ENCODE measurements around the gene NNMT. TPM values are rescaled to one million over a fixed set of nuclear protein-coding genes. Genes with fewer than 3 reads are reported as not detected.

Gene NNMT
- total RNA-seq, 1 donor from 2014 or later: 21.6 TPM

- DNase-seq: no peak
Observed at GRCh38 chr11:114284914-114285313, 11.3 kb upstream of the NNMT start.

DNA sequence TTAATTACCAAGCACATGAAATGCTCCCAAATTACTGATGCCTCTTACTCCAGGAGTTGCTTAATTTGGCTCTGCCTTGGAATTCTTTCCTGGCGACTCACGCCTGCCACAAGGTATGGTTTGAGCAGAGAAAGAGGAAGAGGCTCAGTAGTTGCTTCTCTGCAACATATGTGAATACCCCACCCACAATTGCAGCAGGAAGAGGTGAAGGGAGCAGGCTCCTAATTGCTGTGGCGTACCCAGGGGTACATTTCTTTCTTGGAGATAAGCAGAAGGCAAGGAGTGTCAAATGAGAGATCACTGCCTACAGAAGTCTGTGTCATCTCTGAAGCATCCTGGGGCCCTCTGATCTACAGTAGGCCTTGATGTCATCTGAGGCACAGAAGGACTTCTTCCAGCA lies 10.6 kb upstream of the NNMT start:
- no peak for DNase-seq

DNA sequence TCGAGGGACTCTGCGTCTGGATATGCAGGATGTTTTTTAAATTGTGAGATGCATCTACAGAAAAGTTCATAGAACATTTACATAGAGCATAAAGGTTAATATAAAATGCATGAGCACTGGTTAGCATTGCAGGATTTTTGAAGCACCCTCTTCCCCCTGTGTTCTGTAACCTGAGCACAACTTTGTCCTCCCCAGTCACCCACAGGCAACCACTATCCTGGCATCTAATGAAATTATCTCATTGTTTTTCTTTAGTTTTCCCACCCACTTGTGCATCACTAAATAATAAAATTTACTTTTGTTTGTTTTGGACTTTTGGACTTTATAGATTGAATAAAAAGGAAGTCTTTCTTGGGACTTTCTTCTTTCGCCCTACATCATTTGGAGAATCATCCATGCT lies 10.0 kb upstream of the NNMT start:
- no peak for DNase-seq

GRCh38 chr11:114287154-114287553 lies 9.0 kb upstream of the NNMT start:
- DNase-seq: no peak

GRCh38 chr11:114288136-114288535 lies 8.1 kb upstream of the NNMT start:
- DNase-seq: no peak

DNA sequence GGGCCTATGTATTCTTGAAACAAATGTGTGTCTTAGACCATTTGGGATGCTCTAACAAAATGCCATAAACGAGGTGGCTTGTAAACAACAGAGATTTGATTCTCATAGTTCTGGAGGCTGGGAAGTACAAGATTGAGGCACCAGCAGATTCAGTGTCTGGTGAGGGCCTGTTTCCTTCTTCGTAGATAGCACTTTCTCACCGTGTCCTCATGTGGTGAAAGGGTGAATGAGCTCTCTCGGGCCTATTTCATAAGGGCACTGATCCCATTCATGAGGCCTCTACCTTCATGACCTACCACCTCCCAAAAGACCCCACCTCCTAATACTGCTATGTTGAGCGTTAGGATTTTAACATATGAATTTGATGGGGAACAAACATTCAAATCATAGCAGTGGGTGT lies 6.4 kb upstream of the NNMT start:
- DNase-seq: no peak

DNA sequence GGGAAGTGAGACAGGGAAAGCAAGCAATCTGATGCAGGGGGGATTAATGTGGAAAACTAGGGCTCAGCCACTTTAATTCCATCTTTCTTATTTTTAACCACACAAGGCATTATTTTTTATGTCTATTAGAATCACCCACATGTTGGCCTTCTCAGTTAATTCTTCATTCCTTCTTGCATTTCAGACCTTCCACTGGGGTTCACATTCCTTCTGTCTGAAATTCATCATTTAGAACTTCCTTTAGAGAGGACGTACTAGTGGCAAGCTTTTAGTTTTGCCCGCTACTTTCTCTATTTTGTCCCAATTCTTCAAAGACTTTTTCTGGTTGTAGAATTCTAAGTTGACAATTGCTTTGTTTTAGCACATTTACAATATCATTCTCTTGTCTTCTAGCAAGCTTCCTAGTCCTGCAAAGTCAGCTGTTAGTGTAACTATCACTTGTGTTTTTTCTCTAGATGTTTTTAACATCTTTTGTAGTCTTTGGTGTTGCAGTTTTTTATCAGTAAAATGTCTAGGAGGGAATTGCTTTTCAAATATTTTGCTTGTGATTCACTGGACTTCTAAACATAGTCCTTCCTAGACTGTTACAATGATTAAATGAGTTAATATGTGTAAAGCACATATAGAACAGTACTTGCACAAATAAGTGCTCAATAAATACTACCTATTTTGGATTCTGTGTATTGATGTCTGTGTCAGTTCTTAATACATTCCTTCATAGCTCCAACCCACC lies 5.5 kb upstream of the NNMT start:
- no peak for DNase-seq

DNA sequence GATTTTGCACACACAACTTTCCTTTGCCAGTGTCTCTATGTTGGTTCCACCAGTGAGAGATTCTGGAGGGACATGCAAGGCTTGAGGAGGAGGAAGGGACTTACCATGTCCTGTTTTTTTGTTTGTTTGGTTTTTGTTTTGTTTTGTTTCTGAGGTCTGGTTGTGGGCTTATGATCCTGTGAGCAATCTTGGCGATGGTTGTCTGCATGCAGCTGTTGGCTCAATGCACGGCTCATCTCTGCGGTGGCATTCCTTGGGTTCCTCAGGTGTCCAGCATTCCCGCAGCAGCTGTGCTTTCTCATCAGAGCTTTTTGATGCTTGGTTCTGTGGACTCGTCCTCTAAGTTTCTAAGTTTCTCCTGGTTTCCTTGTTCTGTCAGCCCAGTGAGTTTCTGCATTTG lies 4.8 kb upstream of the NNMT start:
- DNase-seq: peak; percentile 39

GRCh38 chr11:114291842-114292680 lies 4.1 kb upstream of the NNMT start:
- DNase-seq: no peak

DNA sequence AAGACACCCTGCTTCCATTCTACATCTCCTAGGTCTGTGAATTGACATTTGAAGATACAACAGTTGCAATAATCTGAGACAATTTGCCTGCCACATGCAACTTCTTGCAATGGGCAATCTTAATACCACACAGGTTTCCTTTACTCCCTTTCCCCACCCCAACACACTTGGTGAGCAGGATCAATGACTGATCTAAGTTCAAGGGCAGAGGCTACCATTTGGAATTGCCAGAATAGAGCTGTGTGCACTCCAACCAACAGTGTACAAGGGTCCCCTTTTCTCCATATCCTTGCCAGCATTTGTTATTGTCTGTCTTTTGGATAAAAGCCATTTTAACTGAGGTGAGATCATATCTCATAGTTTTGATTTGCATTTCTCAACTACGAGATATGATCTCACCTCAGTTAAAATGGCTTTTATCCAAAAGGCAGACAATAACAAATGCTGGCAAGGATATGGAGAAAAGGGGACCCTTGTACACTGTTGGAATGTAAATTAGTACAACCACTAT lies 2.9 kb upstream of the NNMT start:
- DNase-seq: no peak

DNA sequence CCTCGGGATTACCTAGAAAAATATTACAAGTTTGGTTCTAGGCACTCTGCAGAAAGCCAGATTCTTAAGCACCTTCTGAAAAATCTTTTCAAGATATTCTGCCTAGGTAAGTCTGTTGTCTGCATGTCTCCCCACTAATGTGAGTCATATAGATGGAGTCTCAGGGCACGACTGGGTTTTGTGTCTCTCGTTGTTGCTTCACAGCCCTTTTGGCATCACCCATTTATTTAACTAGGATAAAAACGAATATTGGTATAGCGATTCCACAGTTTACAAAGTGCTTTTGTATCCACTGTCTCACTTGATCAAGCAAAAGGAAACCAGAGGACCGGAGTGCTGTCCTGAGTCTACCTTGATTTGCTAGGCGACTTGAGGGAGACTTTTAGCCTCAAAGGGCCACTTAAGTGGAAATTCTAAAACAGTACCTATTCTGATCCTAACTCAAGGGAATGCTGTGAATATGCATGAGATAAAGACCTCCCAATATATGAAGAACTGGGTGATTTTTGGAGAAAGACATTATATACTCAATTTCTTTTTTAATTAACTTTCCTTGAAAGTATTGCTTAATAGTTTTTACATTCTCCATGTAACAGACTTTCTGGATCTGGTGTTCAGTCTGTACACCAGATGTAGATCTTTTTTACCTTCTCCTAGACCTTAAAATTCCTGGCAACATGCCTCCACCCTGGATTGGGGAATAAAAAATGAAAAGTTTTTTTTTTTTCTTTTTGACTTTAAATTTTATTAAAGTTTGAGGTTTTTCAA lies 590 bp downstream of the NNMT start:
- no peak for DNase-seq

- no peak for DNase-seq
Observed at GRCh38 chr11:114297806-114298709, 1.9 kb downstream of the NNMT start.

DNA sequence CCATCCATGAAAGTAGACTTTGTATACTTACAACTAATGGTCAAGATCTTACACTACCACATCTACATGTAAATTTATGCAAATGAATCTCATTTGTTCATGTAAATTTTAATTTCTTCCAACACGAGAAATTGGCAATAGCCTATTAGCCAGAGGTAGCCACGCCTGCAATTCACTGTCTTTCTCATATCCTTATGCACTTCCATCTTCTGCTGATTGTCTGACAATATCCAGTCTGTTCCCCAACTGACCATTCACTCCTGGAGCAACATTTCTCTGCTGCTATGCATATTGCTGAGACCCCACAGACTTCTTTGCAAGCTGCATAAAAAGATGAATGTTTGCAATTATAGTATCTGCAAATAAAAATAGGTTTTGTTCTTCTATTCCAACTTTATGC lies 2.5 kb downstream of the NNMT start:
- DNase-seq: no peak

GRCh38 chr11:114301088-114301487 lies 4.9 kb downstream of the NNMT start:
- no peak for DNase-seq

GRCh38 chr11:114301927-114302326 lies 5.7 kb downstream of the NNMT start:
- DNase-seq: no peak

- DNase-seq: no peak
Observed at GRCh38 chr11:114302663-114303062, 6.5 kb downstream of the NNMT start.

- DNase-seq: no peak
Observed at GRCh38 chr11:114304065-114304464, 7.9 kb downstream of the NNMT start.

DNA sequence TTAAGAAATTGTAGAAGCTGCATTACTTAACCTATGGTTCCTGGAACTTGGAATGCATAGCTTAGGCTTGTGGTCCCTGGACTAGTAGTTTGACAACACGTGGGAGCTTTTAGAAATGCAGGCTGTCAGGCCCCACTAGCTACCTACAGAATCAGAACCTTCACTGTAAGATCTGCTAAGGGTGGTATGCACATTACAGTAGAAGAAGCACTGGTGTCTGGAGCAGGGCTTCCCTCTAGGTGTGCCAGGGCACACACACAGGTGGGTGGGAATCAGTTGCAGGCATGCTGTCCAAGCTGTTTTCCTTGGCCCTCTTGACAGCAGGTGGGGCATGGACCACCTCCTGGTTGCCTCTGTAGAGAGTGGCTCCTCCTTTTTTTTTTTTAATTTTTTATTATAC lies 8.8 kb downstream of the NNMT start:
- no peak for DNase-seq

DNA sequence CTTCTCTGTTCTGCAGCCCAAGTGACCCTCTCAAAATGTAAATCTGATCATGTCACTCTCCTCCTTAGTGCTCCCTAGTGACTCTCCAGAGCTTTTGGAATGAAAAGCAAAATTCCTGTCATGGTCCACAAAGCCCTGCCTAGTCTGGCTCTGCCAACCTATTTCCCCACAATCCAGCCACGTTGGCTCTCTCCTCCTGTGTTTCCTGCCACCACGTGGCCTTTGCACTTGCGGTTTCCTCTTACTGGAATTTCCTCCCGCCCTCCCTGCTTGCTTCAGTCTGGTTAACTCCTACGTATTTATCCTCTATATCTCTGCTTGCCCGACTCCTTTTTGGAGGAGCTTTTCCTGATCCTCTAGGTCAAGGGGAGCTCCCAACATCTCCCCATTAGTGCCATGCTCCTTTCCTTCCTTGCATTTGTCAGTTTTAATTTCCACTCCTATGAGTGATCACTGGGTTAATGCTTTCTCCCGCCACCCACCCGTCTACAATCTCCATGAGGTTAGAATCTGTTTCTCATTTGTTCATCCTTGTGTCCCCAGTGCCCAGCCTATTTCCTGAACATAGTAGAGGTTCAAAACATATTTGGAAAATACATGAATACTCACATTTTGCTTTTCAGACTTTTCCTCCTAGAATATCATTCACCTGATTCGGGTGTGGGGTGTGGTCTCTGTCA lies 11.5 kb downstream of the NNMT start:
- DNase-seq: no peak

GRCh38 chr11:114308689-114309089 lies 12.5 kb downstream of the NNMT start:
- no peak for DNase-seq

GRCh38 chr11:114309517-114309916 lies 13.3 kb downstream of the NNMT start:
- DNase-seq: no peak

All from tongue (tissue), 2 donors.